RKO (cell line): Measurements from ENCODE around the gene RBP5.
A peak's percentile ranks its signal among the peaks of the same experiment; 100 is the strongest.

ENCODE experiments used
- DNase-seq: peaks from one replicate; pipeline ENCODE4 v3.0.0-alpha.2; 2016; ENCODE audit warnings: low spot score

Gene RBP5, protein sequence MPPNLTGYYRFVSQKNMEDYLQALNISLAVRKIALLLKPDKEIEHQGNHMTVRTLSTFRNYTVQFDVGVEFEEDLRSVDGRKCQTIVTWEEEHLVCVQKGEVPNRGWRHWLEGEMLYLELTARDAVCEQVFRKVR

GRCh38 chr12:7128681-7129286 is at the start of gene RBP5:
Gene RBP5 (minus strand): TSS chr12:7128889. CDS start chr12:7128775, 114 bp downstream.
- no peak for DNase-seq

DNA sequence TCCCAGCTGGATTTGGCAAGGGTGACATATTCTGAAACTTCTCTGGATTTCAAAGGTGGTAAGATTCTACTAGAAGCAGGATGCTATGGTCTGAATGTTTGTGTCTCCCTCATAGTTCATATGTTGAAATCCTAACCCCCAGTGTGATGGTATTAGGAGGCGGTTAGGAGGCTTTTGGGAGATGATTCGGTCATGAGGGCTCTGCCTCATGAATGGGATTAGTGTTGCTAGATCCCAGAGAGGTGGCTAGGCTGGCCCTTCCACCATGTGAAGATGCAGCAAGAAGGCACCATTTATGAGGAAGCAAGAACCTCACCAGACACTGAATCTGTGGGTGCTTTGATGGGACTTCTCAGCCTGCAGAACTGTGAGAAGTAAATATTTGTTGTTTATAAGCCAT is 49.8 kb upstream of the RBP5 start:
- no peak for DNase-seq

DNA sequence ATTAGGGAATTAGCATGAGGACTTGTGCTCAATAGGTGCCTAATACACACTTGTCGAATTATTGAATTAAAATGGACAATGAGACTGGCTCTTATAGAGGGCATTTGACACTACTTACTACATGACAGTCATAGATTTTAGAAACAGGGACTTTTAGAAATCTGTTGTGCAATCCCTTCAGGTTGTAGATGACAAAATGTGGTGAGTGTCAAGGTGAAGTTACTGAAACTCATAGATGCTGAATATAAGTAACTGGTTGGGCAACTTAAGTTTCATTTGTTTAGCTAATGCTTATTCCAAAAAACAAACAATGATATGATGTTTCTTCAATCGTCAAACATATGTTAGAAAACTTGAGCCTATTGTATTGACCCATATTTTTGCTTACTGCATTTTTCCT is 47.9 kb upstream of the RBP5 start:
- DNase-seq, result no peak

DNA sequence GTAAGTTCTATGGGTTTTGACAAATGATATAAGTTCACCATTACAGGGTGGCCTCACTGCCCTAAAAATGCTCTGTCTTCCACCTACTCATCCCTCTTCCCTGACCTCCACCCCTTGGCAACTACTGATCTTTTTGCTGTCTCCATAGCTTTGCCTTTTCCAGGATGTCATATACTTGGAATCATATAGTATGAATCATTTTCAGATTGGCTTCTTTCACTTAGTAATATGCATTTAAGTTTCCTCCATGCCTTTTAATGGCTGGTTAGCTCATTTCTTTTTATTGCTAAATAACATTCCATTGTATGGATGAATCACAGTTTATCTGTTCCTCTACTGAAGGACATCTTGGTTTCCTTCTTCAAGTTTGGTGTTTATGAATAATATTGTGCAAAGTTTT is 46.8 kb upstream of the RBP5 start:
- peak; percentile 37 for DNase-seq

DNA sequence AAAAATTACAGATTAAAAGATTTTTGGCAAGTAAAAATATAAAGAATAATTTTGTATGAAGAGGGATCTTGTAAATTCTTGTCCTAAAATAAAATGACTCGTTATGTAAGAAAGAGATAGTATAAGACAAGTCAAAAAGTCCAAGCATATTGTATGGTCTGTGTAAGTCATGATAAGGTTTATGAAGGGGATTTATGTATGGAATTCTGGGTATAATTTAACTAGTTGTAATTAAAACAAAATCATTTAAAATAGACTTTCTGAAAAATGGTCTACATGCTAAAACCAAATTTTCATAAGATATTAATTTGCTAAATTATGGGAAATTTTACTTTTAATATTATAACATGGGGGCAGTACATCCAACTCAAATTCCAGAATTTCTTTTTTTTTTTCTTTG is 43.2 kb upstream of the RBP5 start:
- DNase-seq, result no peak

DNA sequence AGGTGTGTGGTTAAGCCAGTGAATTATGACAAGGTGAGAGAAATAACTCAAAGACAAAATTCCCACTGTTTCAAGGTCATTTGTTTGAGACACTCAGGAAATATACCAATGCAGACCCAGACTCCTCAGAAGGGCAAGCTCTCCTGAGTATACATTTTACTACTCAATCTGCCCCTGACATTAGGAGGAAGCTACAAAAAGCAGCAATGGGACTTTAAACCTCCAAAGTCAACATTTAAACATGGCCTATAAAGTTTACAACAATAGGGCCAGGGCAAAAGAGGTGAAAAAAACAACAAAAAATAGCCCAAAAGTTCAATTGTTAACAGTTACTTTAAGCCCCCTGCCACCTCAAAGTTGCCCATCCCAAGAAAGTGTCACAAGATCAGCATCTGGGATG is 41.3 kb upstream of the RBP5 start:
- no peak for DNase-seq

GRCh38 chr12:7162691-7163114 is 34.0 kb upstream of the RBP5 start:
- DNase-seq, result no peak

DNA sequence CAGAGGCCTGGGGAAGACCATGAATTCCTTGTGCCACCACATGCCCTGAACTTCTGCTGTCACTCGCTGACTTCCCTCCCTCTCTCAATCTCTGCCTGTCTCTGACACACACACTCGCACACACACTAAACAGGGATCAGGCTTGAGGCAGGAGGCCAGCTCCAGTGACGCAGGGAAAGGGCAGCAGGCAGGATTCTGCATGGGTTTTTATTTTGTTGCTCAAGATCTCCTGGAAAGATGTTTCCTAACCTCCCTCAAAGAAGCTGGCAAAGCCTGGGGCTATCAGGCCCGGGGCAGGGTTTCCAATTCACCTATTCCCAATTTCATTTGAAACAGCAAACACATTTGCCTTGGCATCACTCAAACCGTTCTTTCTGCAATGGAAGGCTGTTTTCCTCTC is 33.1 kb upstream of the RBP5 start:
- no peak for DNase-seq

DNA sequence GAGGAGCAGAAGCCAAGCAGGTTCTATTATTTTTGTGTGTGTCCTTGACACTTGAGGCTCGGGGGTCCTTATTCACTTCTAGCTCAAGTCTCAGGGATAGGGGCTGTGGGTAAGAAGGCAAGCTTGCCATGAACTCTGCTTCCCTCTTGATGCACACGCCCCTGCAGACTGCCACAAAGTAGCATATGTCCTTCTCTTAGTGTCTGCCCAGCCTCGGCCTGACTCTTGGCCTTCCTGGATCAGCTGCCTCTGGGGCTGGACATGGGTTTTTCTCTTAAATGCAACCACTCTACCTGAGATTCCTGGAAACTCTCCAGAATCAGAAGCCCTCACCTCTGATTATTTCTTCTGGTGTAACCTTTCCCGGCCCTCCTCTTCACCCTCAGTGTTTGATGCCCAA is 32.6 kb upstream of the RBP5 start:
- no peak for DNase-seq

GRCh38 chr12:7160183-7160582 is 31.5 kb upstream of the RBP5 start:
- no peak for DNase-seq

DNA sequence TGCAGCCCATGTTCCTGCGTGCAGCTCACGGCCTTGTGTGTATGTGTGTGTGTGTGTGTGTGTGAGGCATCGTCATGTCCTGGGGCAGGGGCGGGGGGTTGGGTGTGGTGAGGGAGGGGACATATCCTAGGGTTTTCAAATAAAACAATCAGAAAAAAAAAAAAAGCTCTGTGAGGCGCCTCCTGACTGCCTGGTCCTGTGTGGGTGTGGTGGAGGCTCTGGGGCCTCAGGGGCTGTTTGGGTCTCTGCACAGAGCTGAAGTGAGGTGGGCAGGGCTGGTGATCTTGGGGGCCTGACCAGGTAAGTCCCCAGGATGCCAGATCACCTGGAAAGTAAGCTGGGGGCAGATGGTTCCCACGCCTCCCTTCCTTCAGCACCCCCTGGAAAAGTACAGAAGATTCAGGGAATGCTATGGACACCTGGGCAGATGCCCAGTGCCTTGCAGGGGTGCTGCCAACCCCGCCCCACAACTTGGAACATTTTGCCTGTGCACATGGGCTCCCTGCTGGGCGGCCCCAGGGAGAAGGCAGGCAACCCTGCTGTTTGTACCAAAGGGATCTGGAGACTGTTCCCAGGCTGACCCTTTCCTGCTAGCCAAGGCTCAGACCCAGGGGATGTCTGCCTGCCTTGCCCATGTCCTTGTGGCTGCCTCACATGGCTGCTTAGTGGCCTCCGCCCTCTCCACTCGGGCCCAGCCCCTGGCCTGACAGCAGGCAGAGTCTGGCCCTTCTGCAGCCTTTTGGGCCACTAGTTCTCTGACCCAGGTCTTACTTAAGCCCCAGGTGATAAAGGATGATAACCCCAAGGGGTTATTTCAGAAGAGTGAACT is 30.3 kb upstream of the RBP5 start:
- DNase-seq, result no peak

DNA sequence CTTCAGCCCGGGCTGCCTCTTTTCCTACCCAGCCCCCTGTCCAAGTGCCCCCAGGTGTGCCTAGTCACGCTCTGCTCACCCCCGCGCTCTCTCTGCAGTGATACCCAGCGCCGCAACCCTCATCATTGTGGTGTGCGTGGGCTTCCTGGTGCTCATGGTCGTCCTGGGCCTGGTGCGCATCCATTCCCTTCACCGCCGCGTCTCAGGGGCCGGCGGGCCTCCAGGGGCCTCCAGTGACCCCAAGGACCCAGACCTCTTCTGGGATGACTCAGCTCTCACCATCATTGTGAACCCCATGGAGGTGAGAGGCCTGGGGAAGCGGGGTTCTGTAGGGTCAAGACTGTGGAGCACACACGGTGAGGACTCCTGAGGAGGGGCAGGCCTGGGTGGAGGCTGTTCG is 28.7 kb upstream of the RBP5 start:
- no peak for DNase-seq

DNA sequence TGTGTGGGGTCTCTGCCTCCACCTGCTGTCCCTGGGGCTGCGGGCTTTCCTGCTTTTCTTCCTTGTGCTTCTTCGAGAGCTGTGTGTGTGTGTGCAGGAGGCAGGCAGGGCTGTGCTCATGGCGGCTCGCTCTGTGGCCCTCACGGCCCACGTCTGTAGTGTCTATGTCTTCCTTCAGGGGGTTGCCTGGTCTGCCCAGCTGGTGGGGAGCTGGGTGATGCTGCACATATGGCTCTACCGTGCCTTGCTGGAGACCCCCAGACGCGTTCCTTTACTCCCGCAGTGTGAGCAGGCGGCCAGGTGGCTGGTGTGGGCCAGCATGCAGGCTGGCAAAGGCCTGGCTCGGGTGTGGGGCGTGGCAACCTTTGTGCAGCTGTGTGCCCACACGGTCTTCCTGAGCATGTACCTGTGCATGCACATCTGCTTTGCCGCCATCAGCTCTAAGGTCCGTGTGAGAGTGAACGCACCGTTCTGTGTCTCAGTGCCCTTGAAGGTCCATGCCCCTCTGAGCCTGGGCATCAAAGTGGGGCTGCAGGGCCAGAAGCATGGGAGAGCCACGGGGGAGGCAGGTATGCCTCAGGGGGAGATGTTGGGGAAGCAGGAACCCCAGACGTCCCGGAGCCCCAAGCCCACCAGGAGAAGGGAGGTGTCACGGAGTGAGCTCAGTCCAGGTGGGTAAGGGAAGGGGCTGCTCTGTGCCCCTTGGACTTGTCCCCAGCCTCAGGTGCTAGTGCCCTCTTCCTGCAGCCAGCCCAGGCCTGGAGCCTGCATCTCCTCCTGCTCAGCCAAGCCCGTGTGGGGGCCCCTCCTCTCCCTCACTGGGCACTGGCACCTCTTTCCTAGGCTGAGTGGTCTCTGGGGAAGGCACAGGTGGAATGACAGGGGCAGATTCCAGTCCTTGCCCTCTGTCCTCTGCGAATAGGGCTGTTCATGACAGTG is 27.8 kb upstream of the RBP5 start:
- DNase-seq, result no peak

- DNase-seq, result no peak
Observed at GRCh38 chr12:7155471-7156034, 26.9 kb upstream of the RBP5 start.

- DNase-seq, result no peak
Observed at GRCh38 chr12:7154901-7155470, 26.3 kb upstream of the RBP5 start.

GRCh38 chr12:7154042-7154441 is 25.4 kb upstream of the RBP5 start:
- DNase-seq, result no peak

GRCh38 chr12:7152818-7153217 is 24.1 kb upstream of the RBP5 start:
- no peak for DNase-seq

- no peak for DNase-seq
Observed at GRCh38 chr12:7151532-7151931, 22.8 kb upstream of the RBP5 start.

DNA sequence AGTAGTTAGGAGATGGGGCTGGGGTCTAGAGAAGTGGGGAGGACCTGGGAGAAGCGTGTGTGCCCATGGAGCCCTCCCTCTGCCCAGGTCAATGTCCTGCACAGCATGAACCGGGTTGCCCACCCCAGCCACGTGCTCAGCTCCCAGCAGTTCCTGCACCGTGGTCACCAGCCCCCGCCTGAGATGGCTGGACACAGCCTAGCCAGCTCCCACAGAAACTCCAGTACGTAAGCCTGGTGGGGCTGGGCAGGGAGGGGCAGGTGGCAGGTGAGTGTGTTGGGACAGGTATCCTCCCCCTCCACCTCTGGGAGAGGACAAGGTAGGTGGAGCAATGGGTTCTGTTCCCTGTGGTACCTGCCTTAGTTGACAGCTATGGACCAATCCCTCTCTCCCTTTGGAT is 22.2 kb upstream of the RBP5 start:
- DNase-seq, result no peak

DNA sequence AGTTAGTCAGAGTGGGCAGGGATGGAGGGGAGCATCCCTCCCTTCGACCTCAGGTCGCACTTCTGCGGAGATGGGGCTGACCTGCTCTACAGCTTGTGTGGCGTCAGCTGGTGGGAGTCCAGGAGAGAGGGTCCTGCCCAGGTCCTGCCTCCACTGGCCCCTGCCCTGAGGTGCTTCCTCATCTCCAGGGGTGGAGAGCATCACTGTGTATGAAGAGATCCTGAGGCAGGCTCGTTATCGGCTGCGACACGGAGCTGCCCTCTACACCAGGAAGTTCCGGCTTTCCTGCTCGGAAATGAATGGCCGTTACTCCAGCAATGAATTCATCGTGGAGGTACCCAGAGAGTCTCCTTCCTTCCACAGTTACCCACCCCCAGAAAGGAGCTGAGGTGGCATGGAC is 21.7 kb upstream of the RBP5 start:
- DNase-seq, result no peak

DNA sequence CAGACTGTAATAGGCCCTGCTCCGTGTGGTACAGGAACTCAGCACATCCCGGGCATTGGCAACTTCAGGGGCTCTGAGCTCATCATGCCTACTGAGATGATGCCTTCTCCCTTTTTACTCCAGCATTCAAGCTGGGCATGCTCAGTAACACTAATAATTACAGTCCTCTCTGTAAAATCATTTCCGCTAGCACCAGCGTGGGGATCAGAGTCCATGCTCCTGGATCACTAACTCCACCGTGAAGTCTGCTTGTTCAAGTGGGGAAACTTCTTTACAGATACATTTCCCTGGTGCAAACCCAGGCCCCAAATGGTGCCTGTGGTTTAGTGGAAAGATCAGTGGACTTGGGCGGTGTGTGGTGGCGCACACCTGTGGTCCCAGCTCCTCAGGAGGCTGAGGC is 18.2 kb upstream of the RBP5 start:
- no peak for DNase-seq

DNA sequence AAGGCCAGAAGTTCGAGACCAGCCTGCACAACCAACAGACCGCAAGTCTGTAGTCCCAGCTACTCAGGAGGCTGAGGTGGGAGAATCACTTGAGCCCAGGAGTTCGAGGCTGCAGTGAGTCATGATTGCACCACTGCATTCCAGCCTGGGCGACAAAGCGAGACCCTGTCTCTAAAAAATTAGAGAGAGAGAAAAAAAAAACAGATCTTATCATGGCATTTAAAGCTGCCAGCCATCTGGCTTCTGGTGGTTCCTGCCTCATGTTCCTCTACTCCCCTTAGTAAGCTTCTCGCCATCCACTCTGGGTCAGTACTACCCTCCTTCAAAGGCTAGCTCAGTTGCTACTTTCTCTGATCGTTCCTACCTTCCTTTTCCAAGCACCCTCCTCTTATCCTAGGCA is 17.5 kb upstream of the RBP5 start:
- DNase-seq, result no peak
